HL-60 (cell line): ENCODE results near the gene KRT35.

ENCODE experiments used
- DNase-seq, 2 experiments: peaks; one replicate each; pipeline ENCODE4 v3.0.0-alpha.2; 2010 to 2020; ENCODE audit warnings: low read depth in 1 of 2, low spot score in 1 of 2
- H3K27ac ChIP-seq: fragments of 250-450 bp; sonication (Bioruptor Pico); replicated peaks from 2 replicates; pipeline ENCODE4 v1.5.1; 2020; ENCODE audit warnings: mild to moderate bottlenecking, moderate library complexity
- H3K27me3 ChIP-seq: fragments of 250-450 bp; sonication (Bioruptor Pico); 2 replicates; pipeline ENCODE4 v1.5.1; 2021; ENCODE audit warnings: mild to moderate bottlenecking, moderate library complexity; ENCODE audit not compliant: insufficient read depth, poor library complexity, severe bottlenecking
- H3K4me3 ChIP-seq: replicated peaks from 2 replicates; pipeline ENCODE4 v1.5.1; 2011; ENCODE audit warnings: mild to moderate bottlenecking, control low read depth, low read length; ENCODE audit not compliant: insufficient read depth
- GABPA ChIP-seq: IDR thresholded peaks from 2 replicates; pipeline ENCODE4 v1.6.1; 2012; ENCODE audit warnings: low read depth
- POLR2AphosphoS5 ChIP-seq: IDR thresholded peaks from 2 replicates; pipeline ENCODE4 v1.6.1; 2012; ENCODE audit warnings: low read depth
- REST ChIP-seq: IDR thresholded peaks from 2 replicates; pipeline ENCODE4 v1.6.1; 2012; ENCODE audit warnings: low read depth; ENCODE audit not compliant: insufficient replicate concordance
- SPI1 ChIP-seq: IDR thresholded peaks from 2 replicates; pipeline ENCODE4 v1.6.1; 2012; ENCODE audit warnings: low read depth, mild to moderate bottlenecking, borderline replicate concordance
- TF ChIP-seq, protein P1 (sequence below): IDR thresholded peaks from one replicate; pipeline ENCODE4 v1.5.1; 2011; ENCODE audit warnings: low read length, control low read depth, inconsistent platforms; ENCODE audit not compliant: insufficient read depth

Gene KRT35

DNA sequence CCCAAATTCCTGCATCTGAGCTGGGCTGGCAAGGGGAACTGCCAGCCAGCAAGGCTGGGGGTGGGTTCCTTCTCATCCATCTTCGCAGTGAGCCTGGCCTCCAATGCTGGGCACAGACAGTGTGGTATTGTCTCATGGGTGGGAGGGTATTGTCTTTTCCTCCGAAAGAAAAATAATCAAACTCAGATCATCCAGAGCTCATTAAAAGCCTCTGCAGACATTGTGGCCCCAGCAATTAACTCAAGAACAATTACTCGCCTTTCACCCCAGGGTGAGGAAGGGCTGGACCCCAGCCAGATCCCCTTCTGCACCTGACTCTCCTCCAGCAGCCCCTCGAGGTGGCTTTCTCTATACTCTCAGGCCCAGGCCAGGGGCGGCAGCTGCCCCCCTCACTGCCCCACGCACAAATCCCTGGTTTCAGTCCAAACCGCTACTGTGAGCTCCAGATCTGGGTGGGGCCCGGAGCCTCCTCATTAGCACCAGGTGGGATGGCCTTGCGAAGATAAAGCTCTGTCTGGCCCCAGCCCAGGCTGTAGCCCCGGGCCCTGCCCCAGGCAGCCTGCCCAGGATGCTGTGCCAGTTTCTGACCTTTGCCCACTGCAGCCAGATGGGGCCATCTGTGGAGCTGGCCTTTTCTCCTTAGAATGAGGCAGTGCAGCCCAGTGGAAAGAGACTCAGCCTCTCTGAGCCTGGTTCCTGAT, 40.0 kb upstream of the KRT35 start:
- H3K27ac ChIP-seq, result no peak overlapping the region

GRCh38 chr17:41519501-41520224, 38.7 kb upstream of the KRT35 start:
- Histone ChIP-seq H3K4me3 (no peak overlapping the region), H3K27ac (no peak overlapping the region), H3K27me3 (no peaks in the 10 kb centered on the region)
- no peak for DNase-seq
- TF ChIP-seq REST (no peak), GABPA (no peak), SPI1 (no peak)
- TF ChIP-seq, protein P1, sequence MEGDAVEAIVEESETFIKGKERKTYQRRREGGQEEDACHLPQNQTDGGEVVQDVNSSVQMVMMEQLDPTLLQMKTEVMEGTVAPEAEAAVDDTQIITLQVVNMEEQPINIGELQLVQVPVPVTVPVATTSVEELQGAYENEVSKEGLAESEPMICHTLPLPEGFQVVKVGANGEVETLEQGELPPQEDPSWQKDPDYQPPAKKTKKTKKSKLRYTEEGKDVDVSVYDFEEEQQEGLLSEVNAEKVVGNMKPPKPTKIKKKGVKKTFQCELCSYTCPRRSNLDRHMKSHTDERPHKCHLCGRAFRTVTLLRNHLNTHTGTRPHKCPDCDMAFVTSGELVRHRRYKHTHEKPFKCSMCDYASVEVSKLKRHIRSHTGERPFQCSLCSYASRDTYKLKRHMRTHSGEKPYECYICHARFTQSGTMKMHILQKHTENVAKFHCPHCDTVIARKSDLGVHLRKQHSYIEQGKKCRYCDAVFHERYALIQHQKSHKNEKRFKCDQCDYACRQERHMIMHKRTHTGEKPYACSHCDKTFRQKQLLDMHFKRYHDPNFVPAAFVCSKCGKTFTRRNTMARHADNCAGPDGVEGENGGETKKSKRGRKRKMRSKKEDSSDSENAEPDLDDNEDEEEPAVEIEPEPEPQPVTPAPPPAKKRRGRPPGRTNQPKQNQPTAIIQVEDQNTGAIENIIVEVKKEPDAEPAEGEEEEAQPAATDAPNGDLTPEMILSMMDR, result no peak

More for the DNA sequence above, 40.0 kb upstream of the KRT35 start:
- H3K27me3 ChIP-seq, result no peaks in the 10 kb centered on the region
- no peak for DNase-seq
- TF ChIP-seq, protein P1, result no peak
- TF ChIP-seq REST (no peak), SPI1 (no peak), GABPA (no peak), POLR2AphosphoS5 (no peak)
- no peak overlapping the region for H3K4me3 ChIP-seq

- TF ChIP-seq SPI1 (no peak), REST (no peak), GABPA (no peak), POLR2AphosphoS5 (no peak)
- TF ChIP-seq, protein P1, result no peak
- H3K27me3 ChIP-seq, result no peaks in the 10 kb centered on the region
- DNase-seq, result no peak
- H3K4me3 ChIP-seq, result no peak within 1 kb of the TSS
- no peak within 1 kb of the TSS for H3K27ac ChIP-seq
Observed at GRCh38 chr17:41518789-41519449, 38.0 kb upstream of the KRT35 start, which contains the start of gene KRT15. TSS of gene KRT15 (minus strand) at chr17:41518890. CDS start at chr17:41518827, 63 bp downstream.
